Astrocyte of the cerebellum (primary cell): ENCODE data around the gene GOSR1.
"Not testable (repeated sequence)": the region's sequence is repeated elsewhere in the genome, so short reads cannot be mapped to it uniquely, and the experiment has no call there.

ENCODE experiments used
- DNase-seq: peaks from one replicate; pipeline ENCODE4 v3.0.0-alpha.2; 2011; ENCODE audit warnings: low read depth
- H3K4me3 ChIP-seq: 2 replicates; pipeline ENCODE4 v1.5.1; 2011; ENCODE audit warnings: mild to moderate bottlenecking, low read depth, low read length, moderate library complexity
- CTCF ChIP-seq: IDR thresholded peaks from 2 replicates; pipeline ENCODE4 v1.5.1; 2012; ENCODE audit warnings: low read length, low read depth, moderate library complexity, mild to moderate bottlenecking; ENCODE audit errors: missing control alignments
- in situ Hi-C: cut with HindIII; loops from 2 replicates; pipeline ENCODE4 v1.10.0; 2017; ENCODE audit warnings: low sequenced_read_pairs

The GOSR1 gene

DNA sequence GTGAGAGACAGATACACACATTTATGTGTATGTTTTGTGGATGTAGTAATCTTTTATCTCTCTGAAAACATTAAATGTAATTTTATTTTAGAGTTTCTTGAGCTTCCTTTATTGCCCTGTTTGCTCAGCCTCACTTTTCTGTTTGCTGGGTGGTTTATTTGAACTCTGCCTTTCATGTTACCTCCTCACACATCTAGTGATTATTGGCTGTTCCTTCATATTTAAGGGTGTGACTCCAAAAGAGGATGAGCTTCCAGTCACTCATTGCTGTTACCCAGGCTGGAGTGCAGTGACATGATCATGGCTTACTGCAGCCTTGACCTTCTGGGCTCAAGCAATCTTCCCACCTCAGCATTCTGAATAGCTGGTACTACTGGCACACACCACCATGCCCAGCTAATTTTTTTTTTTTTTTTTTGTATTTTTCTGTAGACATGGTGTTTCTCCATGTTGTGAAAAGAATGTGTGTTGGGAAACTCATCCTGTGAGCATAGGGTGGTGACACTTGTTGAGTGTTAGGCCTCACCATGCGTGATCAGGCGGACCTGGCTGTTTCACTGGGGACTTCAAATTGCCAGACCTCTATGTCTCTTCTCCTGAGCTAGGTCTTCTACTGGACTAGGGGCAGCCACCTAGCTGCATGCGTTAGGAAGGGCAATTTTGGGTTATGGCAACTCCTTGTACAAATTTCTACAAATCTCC, 37.8 kb downstream of the GOSR1 start:
- no peak for TF ChIP-seq CTCF
- DNase-seq: no peak
- in situ Hi-C loops: no loop called here

GRCh38 chr17:30517786-30518185, 40.6 kb downstream of the GOSR1 start:
- in situ Hi-C loops: no loop called here
- TF ChIP-seq CTCF: no peak
- no peak overlapping the region for H3K4me3 ChIP-seq
- DNase-seq: no peak

More for the DNA sequence above, 37.8 kb downstream of the GOSR1 start:
- no peak overlapping the region for H3K4me3 ChIP-seq

DNA sequence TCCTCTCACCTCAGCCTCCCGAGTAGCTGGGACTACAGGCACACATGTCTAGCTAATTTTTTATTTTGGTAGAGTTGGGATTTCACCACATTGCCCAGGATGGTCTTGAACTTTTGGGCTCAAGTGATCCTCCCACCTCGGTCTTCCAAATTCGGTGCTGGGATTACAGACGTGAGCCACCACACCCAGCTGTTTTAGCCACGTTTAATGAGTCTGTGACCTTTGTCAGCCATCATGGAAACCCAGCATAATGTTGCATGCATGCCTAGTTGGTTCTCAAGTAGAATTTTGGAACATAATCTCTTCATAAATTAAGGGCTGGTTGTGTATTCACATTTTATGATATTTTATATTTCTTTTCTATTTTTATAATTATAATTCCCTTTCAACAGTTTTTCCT, 42.0 kb downstream of the GOSR1 start:
- TF ChIP-seq CTCF: no peak
- DNase-seq: no peak
- in situ Hi-C loops: no loop called here
- H3K4me3 ChIP-seq: no peak overlapping the region

- no peak overlapping the region for H3K4me3 ChIP-seq
- in situ Hi-C loops: no loop called here
- peak; percentile 88 for DNase-seq
- TF ChIP-seq CTCF: no peak
These were observed 42.5 kb downstream of the GOSR1 start for GRCh38 chr17:30519707-30520106.

DNA sequence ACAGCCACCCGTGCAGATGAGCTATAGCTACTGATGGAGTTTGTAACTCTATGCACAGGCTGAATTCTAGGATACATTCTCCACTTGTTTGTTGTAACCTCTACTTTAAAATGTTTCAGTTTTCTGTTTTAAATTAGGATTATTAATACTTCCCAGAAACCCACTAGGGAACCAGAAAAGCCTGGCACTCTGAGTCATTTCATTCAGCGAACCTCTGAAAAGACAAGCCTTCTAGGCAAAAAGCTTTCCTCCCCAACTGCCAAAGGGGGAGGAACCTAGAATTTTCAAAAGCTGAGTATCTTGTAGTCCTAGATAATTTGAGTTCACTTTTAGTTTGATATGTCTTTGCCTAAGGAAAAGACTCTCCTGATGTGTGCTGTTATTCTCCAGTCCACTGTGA, 43.2 kb downstream of the GOSR1 start:
- DNase-seq: peak; percentile 23
- in situ Hi-C loops: no loop called here
- no peak overlapping the region for H3K4me3 ChIP-seq
- TF ChIP-seq CTCF: no peak

DNA sequence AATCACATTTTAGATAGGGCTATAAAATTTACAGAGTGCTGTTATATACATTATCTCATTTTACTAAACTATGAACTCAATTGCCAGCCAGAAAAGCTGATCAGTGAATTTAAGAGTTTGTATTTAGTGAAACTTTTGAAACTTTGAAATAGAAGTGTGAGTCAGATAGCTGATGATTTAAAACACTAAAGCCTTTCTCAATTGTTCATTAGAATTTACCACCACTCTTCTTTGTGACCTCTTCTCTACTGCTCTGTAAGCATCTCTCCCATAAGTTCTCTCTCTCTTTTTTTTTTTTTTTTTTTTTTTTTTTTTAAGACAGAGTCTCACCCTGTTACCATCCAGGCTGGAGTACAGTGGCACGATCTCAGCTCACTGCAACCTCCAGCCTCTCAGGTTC, 43.7 kb downstream of the GOSR1 start:
- DNase-seq: no peak
- no peak for TF ChIP-seq CTCF
- H3K4me3 ChIP-seq: no peak overlapping the region
- in situ Hi-C loops: no loop called here

- no peak for DNase-seq
- no peak for TF ChIP-seq CTCF
- H3K4me3 ChIP-seq: no peak overlapping the region
- in situ Hi-C loops: no loop called here
These were observed 44.6 kb downstream of the GOSR1 start for GRCh38 chr17:30521766-30522165.

DNA sequence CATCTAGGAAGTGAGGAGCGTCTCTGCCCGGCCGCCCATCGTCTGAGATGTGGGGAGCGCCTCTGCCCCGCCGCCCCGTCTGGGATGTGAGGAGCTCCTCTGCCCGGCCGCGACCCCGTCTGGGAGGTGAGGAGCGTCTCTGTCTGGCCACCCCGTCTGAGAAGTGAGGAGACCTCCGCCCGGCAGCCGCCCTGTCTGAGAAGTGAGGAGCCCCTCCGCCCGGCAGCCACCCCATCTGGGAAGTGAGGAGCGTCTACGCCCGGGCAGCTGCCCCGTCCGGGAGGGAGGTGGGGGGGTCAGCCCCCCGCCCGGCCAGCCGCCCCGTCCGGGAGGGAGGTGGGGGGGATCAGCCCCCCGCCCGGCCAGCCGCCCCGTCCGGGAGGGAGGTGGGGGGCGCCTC, 46.0 kb downstream of the GOSR1 start:
- in situ Hi-C loops, DNase-seq, H3K4me3 ChIP-seq: not testable (repeated sequence)
